IMR-90 (cell line): ENCODE results near the gene PRKN.

Experiments
- CTCF ChIP-seq: conservative IDR thresholded peaks from 2 replicates; pipeline ENCODE4 v1.5.1; 2012; ENCODE audit warnings: mild to moderate bottlenecking, low read depth, low read length, improper control_type of control experiment
- MAFK ChIP-seq: IDR thresholded peaks from 2 replicates; pipeline ENCODE4 v1.6.1; 2012; ENCODE audit warnings: low read depth, low read length, improper control_type of control experiment
- MXI1 ChIP-seq: IDR thresholded peaks from 2 replicates; pipeline ENCODE4 v1.6.1; 2012; ENCODE audit warnings: low read depth, mild to moderate bottlenecking, low read length, moderate library complexity, borderline replicate concordance
- POLR2A ChIP-seq: IDR thresholded peaks from 2 replicates; pipeline ENCODE4 v1.6.1; 2012; ENCODE audit warnings: mild to moderate bottlenecking, low read depth, low read length
- TF ChIP-seq, protein P1 (sequence below): fragments of 150-350 bp; IDR thresholded peaks from 2 replicates; pipeline ENCODE4 v1.6.1; 2016; ENCODE audit warnings: low read depth, mild to moderate bottlenecking, low read length, moderate library complexity, borderline replicate concordance

- TF ChIP-seq POLR2A: no peak
- no peak for TF ChIP-seq CTCF
- TF ChIP-seq, protein P1, sequence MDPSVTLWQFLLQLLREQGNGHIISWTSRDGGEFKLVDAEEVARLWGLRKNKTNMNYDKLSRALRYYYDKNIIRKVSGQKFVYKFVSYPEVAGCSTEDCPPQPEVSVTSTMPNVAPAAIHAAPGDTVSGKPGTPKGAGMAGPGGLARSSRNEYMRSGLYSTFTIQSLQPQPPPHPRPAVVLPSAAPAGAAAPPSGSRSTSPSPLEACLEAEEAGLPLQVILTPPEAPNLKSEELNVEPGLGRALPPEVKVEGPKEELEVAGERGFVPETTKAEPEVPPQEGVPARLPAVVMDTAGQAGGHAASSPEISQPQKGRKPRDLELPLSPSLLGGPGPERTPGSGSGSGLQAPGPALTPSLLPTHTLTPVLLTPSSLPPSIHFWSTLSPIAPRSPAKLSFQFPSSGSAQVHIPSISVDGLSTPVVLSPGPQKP: no peak
- TF ChIP-seq MXI1: no peak
- no peak for TF ChIP-seq MAFK
These were observed 324.5 kb downstream of the PRKN start for GRCh38 chr6:162403031-162403430.
